ENCODE measurements around the gene PNO1.
A peak's percentile ranks its signal among the peaks of the same experiment; 100 is the strongest.
"Not testable (repeated sequence)": the region's sequence is repeated elsewhere in the genome, so short reads cannot be mapped to it uniquely, and the experiment has no call there.

Gene PNO1

DNA sequence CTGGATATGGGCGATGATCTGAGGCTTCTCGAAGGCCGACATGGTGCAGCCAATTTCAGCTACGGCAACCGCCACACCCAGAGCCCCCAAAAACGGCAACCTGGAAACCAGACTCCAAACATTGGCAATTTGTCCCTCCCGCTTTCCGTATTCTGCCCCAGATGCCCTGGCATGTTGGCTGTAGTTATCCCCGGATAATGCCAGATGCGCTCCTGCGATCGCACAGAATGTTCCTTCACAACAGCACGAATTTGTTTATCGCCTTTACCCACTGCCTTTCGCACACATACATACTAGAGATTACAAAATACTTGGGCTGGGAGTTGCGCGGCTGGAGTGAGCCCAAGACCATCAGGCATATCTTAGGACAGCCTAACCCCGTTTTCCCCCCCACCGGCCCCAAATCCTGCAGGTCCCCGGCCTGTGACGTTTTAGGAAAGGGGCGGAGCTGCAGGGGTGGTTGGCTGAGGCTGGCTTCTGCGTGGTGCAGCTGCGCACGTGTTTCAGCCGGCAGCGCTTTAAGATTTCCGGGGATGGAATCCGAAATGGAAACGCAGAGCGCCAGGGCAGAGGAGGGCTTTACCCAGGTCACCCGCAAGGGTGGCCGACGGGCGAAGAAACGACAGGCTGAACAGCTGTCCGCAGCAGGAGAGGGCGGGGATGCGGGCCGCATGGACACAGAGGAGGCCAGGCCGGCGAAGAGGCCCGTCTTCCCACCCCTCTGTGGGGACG, at the start of gene PNO1:
Gene PNO1 (plus strand): TSS at position 487 of the 732 bp plus-strand sequence. CDS start 47 bp downstream, at position 534.
- peak; percentile 95 for DNase-seq

DNA sequence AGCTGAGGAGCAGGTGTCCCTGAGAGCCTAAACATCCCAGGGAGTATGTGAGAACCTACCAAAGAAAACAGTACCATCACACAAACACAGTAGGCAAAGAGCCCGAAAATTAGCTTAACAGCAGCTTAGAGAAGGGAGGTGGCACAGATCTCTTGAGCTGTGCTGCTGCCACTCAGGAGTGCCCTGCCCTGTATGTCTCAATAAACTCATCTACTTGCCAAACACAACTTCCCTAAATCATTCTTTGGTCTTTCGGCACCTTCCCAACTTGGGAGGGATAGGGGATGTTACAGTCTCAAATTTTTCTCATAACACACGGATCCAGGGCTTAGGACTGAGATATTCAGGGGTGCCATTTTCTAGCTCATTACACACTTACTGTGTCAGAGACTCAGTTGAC, 49.6 kb upstream of the PNO1 start:
- DNase-seq, result no peak

DNA sequence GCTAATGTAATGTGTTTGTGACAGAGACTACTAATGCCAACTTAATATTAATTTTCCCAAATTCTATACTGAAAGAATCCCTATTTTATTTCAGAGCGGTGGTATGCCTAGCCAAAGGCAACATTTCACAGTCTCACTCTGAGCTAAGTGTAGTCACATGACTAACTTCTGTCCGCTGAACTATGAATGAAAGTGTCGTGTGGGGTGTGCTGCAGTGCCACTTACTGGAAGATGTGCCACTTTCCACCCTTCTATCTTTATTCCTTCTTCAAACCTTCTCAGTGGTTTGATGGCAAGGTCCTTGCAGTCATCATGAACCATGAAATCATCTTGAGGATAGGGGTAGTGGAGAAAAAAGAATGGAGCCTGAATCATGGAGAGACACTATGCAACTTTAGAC, 47.6 kb upstream of the PNO1 start:
- DNase-seq, result no peak

DNA sequence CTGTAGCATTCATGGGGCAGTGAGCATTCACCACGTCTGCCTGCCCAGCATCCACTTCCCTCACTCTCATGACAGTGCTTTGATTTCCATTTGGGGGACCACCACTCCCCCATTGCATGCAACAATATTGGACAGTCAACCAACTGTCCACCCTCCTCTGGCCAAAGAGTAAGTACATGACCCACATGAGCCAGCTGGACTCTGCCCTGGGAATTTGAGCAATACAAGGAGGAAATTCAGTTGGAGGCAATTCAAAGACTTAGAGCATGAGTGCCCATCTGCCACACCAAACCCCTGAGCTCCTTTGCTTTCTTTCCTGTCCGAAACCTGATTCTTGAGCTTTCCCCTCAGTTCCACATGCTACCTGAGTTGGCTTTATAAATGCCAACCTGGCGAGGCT, 41.7 kb upstream of the PNO1 start:
- no peak for DNase-seq

DNA sequence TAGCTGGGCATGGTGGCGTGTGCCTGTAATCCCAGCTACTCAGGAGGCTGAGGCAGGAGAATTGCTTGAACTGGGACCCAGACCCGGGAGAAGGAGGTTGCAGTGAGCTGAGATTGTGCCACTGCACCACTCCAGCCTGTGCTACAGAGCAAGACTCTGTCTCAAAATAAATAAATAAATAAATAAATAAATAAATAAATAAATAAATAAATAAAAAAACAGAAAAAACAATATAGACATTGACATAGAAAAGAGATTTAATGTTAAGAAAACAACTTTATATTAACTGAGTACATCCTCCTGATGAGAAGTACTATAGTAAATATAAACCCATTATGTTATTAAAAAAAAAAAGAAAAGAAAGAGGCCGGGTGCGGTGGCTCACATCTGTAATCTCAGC, 39.8 kb upstream of the PNO1 start:
- not testable (repeated sequence) for DNase-seq

DNA sequence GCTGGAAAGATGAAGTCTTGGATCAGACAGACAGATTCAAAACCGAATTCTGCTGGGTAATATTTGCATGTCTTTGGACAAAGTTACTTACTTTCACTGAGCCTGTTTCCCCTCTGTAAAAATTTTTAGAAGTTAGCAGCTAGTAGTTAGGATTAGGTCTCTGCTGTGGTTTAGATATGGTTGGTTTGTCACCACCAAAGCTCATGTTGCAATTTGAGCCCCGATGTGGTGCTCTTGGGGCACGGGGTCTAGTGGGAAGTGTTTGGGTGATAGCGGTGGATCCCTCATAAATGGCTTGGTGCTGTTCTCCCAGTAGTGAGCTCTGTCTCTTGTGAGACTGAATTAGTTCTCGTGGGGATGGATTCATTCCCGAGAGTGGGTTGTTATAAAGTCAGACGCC, 38.9 kb upstream of the PNO1 start:
- no peak for DNase-seq

DNA sequence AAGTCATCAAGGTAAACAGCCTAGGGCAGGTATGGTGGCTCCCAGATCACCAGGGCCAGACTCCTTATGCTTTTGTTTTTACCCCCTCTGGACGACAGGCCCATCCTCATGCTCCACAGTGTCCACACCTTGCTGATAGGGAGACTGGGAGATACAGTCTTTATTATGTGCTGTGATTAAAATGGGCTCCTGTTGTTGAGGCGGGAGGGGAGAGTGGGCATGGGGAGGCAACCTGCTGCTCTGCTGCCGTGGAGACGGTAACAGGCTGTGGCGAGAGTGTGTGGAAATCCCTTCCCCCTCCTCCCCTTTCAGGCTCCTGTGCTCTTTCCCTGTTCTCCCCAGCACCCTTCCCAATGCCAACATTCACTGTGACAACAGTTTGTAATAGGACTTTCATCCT, 38.2 kb upstream of the PNO1 start:
- DNase-seq, result no peak

DNA sequence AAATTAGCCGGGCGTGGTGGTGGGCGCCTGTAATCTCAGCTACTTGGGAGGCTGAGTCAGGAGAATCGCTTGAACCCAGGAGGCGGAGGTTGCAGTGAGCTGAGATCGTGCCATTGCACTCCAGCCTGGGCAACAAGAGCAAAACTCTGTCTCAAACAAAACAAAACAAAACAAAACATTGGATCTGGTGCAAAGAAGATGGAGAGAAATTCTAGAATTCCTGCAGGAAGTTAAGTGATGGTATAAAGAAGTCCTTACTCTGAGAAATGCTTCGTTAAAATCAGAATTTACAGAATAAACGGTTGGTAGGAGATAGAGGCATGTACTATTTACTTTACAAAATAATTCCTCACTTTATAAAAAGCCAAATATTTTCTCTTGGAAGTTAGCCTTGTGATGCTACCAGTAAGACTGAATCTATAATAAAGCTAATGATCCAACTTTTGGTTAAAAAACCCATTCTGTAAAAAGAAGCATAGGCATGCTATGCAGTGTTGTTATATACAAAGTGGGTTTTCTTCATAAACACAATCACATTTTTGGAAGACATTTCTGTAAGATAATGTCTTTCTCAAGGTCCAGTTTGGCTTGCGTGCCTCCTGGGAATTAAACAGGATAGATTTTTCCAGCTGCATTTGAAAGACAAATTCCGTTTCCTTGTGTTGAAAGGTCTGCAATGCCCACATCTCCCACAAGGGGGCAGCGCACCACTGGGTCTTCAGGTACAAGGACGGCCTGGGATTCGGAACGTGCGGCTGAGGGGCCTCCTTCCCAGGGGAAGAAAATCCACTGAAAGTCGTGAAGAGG, 35.6 kb upstream of the PNO1 start:
- peak; percentile 52 for DNase-seq

DNA sequence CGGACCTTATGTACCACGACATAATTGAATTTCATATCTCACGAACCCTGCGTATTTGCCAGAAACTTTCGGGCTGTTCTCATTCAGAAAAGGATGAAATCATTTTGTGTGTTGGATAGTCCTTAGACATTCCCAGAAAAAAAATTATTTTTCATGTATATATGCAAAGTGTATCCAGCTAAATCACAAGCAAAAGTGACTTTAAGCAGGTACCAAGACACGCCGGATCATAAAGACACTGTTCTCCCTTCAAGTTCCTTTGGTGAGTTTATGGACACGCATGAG, 35.1 kb upstream of the PNO1 start:
- no peak for DNase-seq

DNA sequence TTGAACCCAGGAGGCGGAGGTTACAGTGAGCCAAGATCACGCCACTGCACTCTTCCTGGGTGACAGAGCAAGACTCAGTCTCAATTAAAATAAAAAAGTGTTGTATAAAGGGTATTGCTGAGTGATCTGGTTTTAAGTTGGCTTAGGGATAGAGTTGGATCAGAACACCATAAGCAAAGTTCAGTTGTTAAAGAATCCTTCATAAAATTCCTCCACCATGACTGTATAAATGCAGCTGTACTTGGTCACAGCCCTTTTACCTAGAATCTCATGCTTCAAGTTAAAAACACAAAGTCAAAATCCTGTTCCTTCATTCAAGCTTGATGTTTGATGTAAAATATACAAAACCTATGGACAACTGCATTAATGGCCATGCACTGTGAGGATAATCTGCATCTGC, 33.4 kb upstream of the PNO1 start:
- no peak for DNase-seq

DNA sequence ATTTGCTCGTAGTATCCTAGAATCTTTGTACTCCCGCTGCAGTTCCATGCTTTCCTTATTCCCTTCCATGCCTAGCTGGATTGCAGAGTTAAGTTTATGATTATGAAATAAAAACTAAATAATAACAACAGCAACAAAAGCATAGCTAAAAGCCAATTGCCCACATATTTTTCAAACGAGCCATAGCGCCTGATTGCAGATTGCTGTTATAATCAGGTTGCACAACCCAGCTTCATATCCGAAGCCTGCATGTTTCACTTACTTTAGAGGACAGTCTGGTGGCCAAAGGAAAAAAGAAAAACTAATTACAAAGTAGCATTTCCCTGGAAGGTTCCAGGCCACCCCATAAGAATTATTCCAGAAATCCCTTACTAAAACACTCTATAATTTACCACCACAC, 31.9 kb upstream of the PNO1 start:
- DNase-seq, result no peak

DNA sequence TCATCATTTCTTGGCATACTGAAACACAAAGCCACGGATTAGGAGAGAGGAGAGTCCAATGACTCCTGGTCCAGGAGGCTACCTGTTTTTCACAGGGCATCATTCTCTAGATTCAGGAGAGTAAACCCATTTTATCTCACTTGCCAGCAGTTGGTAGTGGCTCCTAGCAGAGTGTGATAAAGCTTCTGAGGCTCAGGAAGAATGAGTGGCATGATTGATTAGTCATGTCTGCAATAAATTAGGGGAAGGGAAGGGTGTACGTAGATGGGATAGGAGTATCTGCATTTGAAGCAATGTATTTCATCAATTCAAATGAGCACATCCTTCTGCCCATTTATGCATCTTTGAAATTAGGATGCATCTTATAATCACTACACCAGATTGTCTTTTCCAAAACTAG, 31.1 kb upstream of the PNO1 start:
- no peak for DNase-seq

DNA sequence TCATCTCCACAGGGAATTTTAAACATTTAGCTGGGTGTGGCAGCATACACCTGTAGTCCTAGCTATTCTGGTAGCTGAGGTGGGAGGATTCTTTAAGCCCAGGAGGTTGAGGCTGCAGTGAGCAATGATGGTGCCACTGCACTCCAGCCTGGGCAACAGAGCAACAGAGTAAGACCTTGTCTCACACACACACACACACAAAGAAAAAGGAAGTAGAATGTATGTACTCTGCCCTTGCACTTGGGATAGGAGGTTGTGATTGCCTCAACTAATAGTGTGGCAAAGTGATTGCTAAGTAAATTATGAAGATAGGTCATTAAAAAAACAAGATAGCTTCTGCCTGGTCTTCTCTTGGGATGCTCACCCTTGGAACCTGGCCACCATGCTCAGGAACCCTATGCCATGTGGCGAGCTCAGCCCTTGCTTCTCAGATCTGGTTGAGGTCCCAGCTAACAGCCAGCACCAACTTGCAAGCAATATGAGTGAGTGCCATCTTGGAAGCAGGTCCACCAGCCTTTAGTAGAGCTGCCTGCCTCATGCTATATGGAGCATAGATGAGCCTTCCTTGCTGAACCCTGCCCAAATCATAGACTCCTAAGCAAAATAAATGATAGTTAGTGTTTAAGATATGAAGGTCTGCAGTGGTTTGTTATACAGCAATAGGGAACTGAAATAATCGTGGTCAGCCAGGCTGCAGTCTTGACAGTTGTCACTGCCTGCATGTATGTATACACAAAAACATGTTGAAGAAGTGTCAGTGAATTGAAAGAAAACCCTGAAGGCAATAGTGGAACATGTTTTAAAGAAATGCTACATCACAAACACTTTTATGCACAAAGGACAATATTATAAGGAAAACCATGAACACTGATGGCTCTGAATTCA, 30.1 kb upstream of the PNO1 start:
- DNase-seq, result no peak

DNA sequence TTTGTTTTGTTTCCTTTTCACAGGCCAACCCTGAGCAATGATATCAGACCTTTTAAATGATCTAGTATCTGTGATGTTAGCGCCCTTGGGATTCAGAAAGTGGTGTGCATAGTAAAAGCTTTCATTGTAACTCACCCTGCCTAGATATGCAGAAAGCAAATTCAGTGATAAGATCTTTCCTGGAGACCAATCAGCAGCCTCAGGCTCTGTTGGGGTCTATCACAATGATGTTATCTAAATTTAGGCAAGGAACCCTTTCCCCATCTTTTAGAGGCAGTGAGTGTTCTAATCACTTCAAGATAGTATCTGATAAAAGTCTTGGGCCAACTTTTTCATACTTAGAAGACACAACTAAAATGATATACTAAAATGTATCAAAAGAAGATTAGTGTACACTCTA, 23.6 kb upstream of the PNO1 start:
- DNase-seq, result no peak

DNA sequence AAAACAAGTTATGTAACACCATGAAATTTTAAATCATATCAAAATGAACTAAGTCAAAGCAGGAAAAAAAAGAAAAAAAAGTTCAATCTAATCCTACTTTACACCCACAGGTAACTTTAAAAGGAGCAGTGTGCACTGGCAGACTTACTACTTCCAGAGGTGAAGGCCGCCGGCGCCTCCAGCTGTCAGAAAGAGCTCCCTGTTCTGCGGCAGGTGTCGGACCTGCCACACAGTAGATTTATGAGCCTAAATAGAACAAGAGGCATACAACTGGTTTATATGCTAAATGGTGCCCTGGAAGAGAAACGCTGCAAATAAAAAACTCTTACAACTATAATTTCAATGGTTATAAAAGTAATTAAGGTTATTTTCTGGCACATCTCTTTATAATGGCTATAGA, 23.1 kb upstream of the PNO1 start:
- DNase-seq, result no peak

DNA sequence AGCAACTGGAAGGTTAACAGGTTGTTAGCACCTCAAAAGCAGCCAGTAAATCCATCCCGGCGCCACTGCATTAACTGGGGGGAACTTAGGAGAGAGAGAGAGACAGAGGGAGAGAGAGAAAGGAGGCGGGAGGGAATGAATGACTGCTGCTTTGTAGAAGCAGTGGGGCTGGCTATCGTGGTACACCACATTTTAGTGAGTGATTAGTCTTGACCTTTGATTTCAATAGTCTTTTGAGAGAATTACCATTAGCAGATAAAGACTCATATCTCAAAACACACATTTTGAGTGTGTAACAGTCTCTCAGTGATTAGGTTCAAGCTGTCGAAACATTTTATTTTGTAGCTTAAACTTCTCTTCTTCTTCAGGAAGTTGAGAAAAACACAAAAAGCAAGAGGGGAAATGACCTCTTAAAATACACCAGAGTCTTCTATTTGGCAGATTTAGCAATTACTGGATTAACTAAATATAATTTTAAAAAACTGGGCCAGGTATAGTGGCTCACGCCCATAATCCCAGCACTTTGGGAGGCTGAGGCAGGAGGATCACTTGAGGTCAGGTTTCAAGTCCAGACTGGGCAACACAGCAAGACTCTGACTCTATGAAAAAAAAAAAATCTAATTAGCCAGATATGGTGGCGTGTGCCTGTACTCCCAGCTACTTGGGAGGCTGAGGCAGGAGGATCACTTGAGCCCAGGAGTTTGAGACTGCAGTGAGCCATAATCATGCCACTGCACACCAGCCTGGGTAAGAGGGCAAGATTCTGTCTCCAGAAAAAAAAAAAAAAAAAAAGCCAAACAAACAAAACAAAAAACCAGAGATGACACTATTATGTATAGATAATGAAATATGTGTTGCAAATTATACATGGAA, 22.0 kb upstream of the PNO1 start:
- DNase-seq, result no peak

DNA sequence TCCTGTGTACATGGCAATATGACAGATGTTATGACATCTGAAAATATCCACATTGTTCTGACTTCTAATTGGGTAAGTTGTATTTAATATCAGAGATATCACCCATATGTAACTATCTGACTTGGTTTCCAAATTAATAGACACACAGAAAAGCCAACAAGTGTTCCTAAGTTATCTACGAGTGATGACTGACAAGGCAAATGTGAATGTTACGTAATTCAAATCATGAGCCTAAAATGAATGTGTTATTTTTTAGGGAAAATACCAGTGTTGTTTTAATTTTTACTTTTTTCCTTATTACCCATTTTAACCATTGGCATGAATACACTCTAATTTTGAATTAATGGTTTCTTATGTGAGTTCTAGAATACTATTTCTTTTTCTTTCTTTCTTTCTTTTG, 15.8 kb upstream of the PNO1 start:
- no peak for DNase-seq

DNA sequence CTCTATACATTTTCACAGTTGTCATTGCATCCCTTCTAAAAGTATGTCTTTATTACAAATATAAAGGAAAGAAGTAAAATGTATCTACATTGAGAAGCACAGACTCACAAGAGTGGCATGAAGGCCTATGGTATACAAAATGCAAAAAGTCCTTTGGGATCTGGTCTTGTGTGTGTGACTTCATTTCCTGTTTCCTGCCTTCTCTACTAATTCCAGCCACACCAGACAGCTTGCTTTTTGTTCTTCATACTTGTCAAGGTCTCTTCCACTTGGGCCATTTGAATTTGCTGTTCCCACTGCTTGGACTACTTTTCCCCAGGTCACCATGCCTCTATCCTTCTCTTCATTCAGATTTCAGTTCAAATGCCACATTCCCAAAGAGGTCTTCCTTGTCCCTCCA, 6.7 kb upstream of the PNO1 start:
- DNase-seq, result no peak

DNA sequence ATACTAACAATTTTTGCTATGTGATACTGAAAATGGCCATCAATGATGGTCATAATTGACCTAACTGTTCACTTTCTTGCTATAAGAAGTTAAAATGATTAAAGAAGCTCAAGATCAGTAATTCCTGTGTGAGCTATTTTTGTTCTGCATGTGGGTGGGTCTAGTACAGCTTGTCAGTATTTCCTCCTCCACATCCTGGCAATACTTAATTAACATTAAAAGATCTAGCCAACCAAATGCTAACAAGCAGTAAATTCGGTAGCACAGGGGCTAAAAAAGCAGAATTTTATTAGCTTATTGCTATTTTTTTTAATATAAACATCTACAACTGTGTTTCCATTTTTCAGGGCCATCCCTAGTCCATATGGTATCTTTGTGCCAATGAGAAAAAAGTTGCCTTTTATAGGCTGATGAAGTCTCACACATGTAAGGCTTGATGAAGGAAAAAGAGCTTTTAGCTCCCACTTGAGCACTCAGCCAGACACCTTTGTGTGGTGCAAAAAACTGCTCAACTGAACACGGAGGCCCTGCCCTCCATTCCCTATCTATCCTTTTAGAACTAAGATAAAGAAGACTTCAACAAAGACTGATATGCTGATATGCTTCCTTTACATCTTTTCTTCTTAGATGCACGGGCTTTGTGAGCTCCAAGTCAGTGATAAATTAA, 4.9 kb upstream of the PNO1 start:
- no peak for DNase-seq

DNA sequence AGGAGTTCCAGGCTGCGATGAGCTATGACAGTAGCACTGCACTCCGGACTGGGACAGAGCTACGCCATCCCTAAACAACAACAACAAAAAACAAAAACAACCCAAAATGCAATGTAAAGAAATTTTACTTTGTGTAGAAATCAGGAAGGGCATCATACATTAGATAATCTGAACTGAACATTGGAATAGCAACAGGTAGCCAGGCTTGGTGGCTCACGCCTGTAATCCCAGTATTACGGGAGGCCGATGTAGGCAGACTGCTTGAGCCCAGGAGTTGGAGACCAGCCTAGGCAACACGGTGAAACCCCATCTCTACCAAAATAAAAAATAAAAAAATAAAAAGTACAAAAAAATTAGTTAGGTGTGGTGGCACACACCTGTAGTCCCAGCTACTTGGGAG, 2.1 kb upstream of the PNO1 start:
- DNase-seq, result no peak

DNA sequence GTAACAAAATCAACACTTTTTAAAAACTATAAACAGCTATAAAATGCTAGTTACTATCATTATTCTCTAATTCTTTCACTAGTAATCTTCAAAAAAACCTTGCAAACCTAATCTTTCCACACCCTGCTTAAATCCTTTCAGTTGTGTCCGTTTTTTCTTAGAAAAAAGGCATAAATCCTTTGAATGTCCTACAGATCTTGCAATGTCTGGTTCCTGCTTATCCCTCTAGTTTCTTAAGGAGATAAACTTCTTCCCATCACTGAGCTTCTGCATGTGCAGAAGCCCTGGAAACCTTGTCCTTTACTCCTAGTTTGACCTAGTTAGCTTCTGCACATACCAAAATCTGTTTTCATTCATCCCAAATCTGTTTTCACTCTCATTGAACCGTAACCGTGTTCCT, 1.3 kb upstream of the PNO1 start:
- DNase-seq, result no peak

DNA sequence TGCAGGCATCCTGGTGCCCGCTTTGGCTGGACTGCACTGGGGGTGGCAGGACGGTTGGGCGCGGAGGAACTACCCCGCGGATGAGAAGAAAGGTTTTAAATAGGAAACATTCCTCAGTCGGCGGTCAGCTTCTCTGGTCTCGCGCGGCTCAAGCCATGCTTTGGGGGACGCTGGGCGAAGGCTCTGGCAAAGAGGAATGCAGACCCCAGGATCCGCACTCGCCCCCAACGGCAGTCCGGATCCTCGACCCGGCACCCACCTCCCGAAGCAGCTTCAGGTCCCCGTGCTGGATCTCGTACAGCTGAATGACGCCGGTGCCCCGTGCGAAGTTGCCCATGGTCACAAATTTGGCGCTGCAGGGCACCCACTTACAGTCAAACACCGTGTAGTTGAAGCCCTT, 686 bp upstream of the PNO1 start:
- no peak for DNase-seq

DNA sequence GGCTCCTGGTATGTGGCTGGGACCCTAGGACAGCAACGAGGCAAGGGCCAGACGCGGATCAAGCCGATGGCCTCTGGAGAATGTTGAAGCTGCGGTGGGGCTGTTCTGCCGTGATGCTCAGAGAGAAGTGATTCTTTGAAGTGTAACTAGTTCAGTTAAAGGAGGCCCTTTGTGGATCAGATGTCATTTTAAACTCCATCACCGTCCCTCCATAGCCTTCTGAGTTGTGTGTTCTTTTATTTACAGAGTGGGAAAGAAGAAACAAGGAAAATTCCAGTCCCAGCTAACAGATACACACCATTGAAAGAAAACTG, 403 bp downstream of the PNO1 start:
- no peak for DNase-seq
